Upper lobe of right lung (tissue), 1 donor: ENCODE data around the gene SCLY. TPM values are rescaled to one million over a fixed set of nuclear protein-coding genes. Genes with fewer than 3 reads are reported as not detected.

Source experiments
- ATAC-seq: fragments of 200-7000 bp; cut with Tn5 transposase; one replicate; pipeline ENCODE4 v1.9.1; 2020; ENCODE audit warnings: mild to moderate bottlenecking, moderate library complexity
- DNase-seq: peaks from one replicate; pipeline ENCODE4 v3.0.0-alpha.2; 2020
- H3K27ac ChIP-seq: fragments of 200-600 bp; one replicate; pipeline ENCODE4 v1.8.0; 2022
- H3K27me3 ChIP-seq: fragments of 200-600 bp; one replicate; pipeline ENCODE4 v1.8.0; 2022; ENCODE audit warnings: mild to moderate bottlenecking
- H3K36me3 ChIP-seq: fragments of 200-600 bp; one replicate; pipeline ENCODE4 v1.8.0; 2022
- H3K4me1 ChIP-seq: fragments of 200-600 bp; one replicate; pipeline ENCODE4 v1.8.0; 2022
- H3K4me3 ChIP-seq: fragments of 200-600 bp; one replicate; pipeline ENCODE4 v1.8.0; 2022; ENCODE audit warnings: mild to moderate bottlenecking
- H3K9me3 ChIP-seq: fragments of 200-600 bp; one replicate; pipeline ENCODE4 v1.8.0; 2022
- CTCF ChIP-seq: fragments of 200-600 bp; IDR thresholded peaks from one replicate; pipeline ENCODE4 v1.8.0; 2022; ENCODE audit warnings: antibody characterized with exemption
- intact Hi-C: fragments of 100-400 bp; cut with DNase I; formaldehyde crosslinking; loops from one replicate; pipeline ENCODE4 v1.11.0; 2022
- total RNA-seq: library from RNA; stranded (reverse); fragmentation: NEBNext Ultra II Directional; extraction: Animal tissue kit (Norgen Biotek cat#: 25700); gene quantifications from one replicate; pipeline ENCODE4 v1.2.1, GENCODE V29; 2021
- donor health status: DM: no; HTN: yes; CAD: no; lungs with severe emphysema.

SCLY gene
- total RNA-seq, 1 donor from 2014 or later, result 13.0 TPM

- Histone ChIP-seq H3K36me3 (no peaks in the 10 kb centered on the region), H3K27me3 (peaks cover 11% of the 10 kb centered on the region), H3K27ac (no peak overlapping the region), H3K9me3 (no peaks in the 10 kb centered on the region), H3K4me3 (no peak overlapping the region), H3K4me1 (no peaks in the 10 kb centered on the region)
- ATAC-seq (no peak), DNase-seq (no peak)
- intact Hi-C loops, result no loop called here
- TF ChIP-seq CTCF, result no peak
Measured at GRCh38 chr2:238124488-238125126, 63.8 kb downstream of the SCLY start.

GRCh38 chr2:238125127-238125885, 64.5 kb downstream of the SCLY start:
- no peak for DNase-seq
- intact Hi-C loops, result no loop called here
- H3K4me3 ChIP-seq, result no peak overlapping the region
- peaks cover 6% of the 10 kb centered on the region for H3K27me3 ChIP-seq
- H3K9me3 ChIP-seq, result no peaks in the 10 kb centered on the region
- no peaks in the 10 kb centered on the region for H3K4me1 ChIP-seq
- no peaks in the 10 kb centered on the region for H3K36me3 ChIP-seq
- no peak for ATAC-seq
- no peak overlapping the region for H3K27ac ChIP-seq
- TF ChIP-seq CTCF, result no peak

- Histone ChIP-seq H3K27me3 (peaks cover 4% of the 10 kb centered on the region), H3K9me3 (no peaks in the 10 kb centered on the region), H3K4me3 (no peak overlapping the region), H3K27ac (no peak overlapping the region), H3K36me3 (no peaks in the 10 kb centered on the region), H3K4me1 (no peaks in the 10 kb centered on the region)
- no peak for TF ChIP-seq CTCF
- DNase-seq (no peak), ATAC-seq (no peak)
- intact Hi-C loops, result no loop called here
Measured at GRCh38 chr2:238126338-238126737, 65.5 kb downstream of the SCLY start.

- intact Hi-C loops, result no loop called here
- Histone ChIP-seq H3K9me3 (no peaks in the 10 kb centered on the region), H3K4me3 (no peak overlapping the region), H3K4me1 (no peaks in the 10 kb centered on the region), H3K36me3 (no peaks in the 10 kb centered on the region), H3K27ac (no peak overlapping the region), H3K27me3 (no peaks in the 10 kb centered on the region)
- DNase-seq, result no peak
- no peak for TF ChIP-seq CTCF
- ATAC-seq, result no peak
Measured at GRCh38 chr2:238126775-238127164, 66.0 kb downstream of the SCLY start.

GRCh38 chr2:238127165-238128060, 66.6 kb downstream of the SCLY start:
- ATAC-seq (peak; percentile 34), DNase-seq (no peak)
- Histone ChIP-seq H3K27me3 (no peaks in the 10 kb centered on the region), H3K36me3 (no peaks in the 10 kb centered on the region), H3K9me3 (no peaks in the 10 kb centered on the region), H3K4me1 (no peaks in the 10 kb centered on the region), H3K4me3 (no peak overlapping the region), H3K27ac (no peak overlapping the region)
- no peak for TF ChIP-seq CTCF
- intact Hi-C loops, result no loop called here
